Measurements from ENCODE around the gene WHAMM. TPM values are rescaled to one million over a fixed set of nuclear protein-coding genes. Genes with fewer than 3 reads are reported as not detected.
A peak's percentile ranks its signal among the peaks of the same experiment; 100 is the strongest.

Gene WHAMM
- total RNA-seq, 2 experiments from 2014 or later: 11.2 to 12.5 TPM

GRCh38 chr15:82829234-82829633 lies 19.8 kb downstream of the WHAMM start:
- H3K4me3 Mint-ChIP-seq: no peak overlapping the region
- peaks cover 27% of the 10 kb centered on the region for H3K4me1 Mint-ChIP-seq (ENCODE audit: low read depth)
- no peak overlapping the region for H3K27ac Mint-ChIP-seq
- POLR2A ChIA-PET: no interaction called here
- H3K27me3 Mint-ChIP-seq (ENCODE audit: low read depth): no peaks in the 10 kb centered on the region
- H3K36me3 Mint-ChIP-seq (ENCODE audit: low read depth): peaks cover 69% of the 10 kb centered on the region
- no peak for ATAC-seq
- no peak for DNase-seq
- CTCF ChIA-PET: interaction anchor here (2.1 kb wide), 1 partner anchor 171 kb away, joined by 5 read pairs; no protein-coding TSS in a partner anchor
- no peaks in the 10 kb centered on the region for H3K9me3 Mint-ChIP-seq (ENCODE audit: insufficient read depth)

- Mint-ChIP-seq H3K27ac (no peak overlapping the region), H3K4me1 (ENCODE audit: low read depth) (peaks cover 27% of the 10 kb centered on the region), H3K27me3 (ENCODE audit: low read depth) (no peaks in the 10 kb centered on the region), H3K36me3 (ENCODE audit: low read depth) (peaks cover 78% of the 10 kb centered on the region), H3K9me3 (ENCODE audit: insufficient read depth) (no peaks in the 10 kb centered on the region), H3K4me3 (no peak overlapping the region)
- POLR2A ChIA-PET: no interaction called here
- ATAC-seq: no peak
- no peak for DNase-seq
- CTCF ChIA-PET: interaction anchor here (0.7 to 2.1 kb wide), 2 partner anchors 17 to 170 kb away, joined by 3 to 5 read pairs; no protein-coding TSS in a partner anchor
Observed at GRCh38 chr15:82830427-82831173, 21.2 kb downstream of the WHAMM start.

GRCh38 chr15:82831894-82832600 lies 22.6 kb downstream of the WHAMM start:
- Mint-ChIP-seq H3K4me1 (ENCODE audit: low read depth) (peaks cover 27% of the 10 kb centered on the region), H3K36me3 (ENCODE audit: low read depth) (peaks cover 80% of the 10 kb centered on the region), H3K27me3 (ENCODE audit: low read depth) (no peaks in the 10 kb centered on the region), H3K4me3 (peak overlapping the region; percentile 12), H3K9me3 (ENCODE audit: insufficient read depth) (no peaks in the 10 kb centered on the region), H3K27ac (peak overlapping the region; percentile 86)
- no peak for DNase-seq
- ATAC-seq: no peak
- ChIA-PET CTCF (interaction anchor here (1.2 to 2.1 kb wide), 4 partner anchors 16 to 178 kb away, joined by 3 to 18 read pairs (median 12); no protein-coding TSS in a partner anchor), POLR2A (interaction anchor here (0.7 to 1.5 kb wide), 4 partner anchors 21 to 291 kb away, joined by 3 to 12 read pairs (median 4); partner anchors contain the start of gene BTBD1)

- CTCF ChIA-PET: interaction anchor here (0.5 to 2.1 kb wide), 7 partner anchors 16 to 177 kb away, joined by 3 to 18 read pairs (median 7); partner anchors contain the start of gene RAMAC
- Mint-ChIP-seq H3K27ac (peak overlapping the region; percentile 86), H3K4me3 (peak overlapping the region; percentile 12), H3K36me3 (ENCODE audit: low read depth) (peaks cover 86% of the 10 kb centered on the region), H3K9me3 (ENCODE audit: insufficient read depth) (no peaks in the 10 kb centered on the region), H3K4me1 (ENCODE audit: low read depth) (peaks cover 27% of the 10 kb centered on the region), H3K27me3 (ENCODE audit: low read depth) (no peaks in the 10 kb centered on the region)
- peak; percentile 55 for ATAC-seq
- peak; percentile 38 for DNase-seq
- POLR2A ChIA-PET: interaction anchor here (0.6 to 1.5 kb wide), 5 partner anchors 22 to 311 kb away, joined by 3 to 12 read pairs (median 4); partner anchors contain the start of gene BTBD1
Observed at GRCh38 chr15:82832601-82833361, 23.4 kb downstream of the WHAMM start.

GRCh38 chr15:82833362-82833682 lies 23.9 kb downstream of the WHAMM start:
- Mint-ChIP-seq H3K9me3 (ENCODE audit: insufficient read depth) (no peaks in the 10 kb centered on the region), H3K4me3 (no peak overlapping the region), H3K27me3 (ENCODE audit: low read depth) (no peaks in the 10 kb centered on the region), H3K27ac (peak overlapping the region; percentile 86), H3K4me1 (ENCODE audit: low read depth) (peaks cover 27% of the 10 kb centered on the region), H3K36me3 (ENCODE audit: low read depth) (peaks cover 86% of the 10 kb centered on the region)
- ChIA-PET CTCF (interaction anchor here (1.0 to 2.1 kb wide), 5 partner anchors 15 to 177 kb away, joined by 3 to 18 read pairs (median 10); no protein-coding TSS in a partner anchor), POLR2A (interaction anchor here (0.6 to 1.5 kb wide), 2 partner anchors 23 to 310 kb away, joined by 4 to 12 read pairs; no protein-coding TSS in a partner anchor)
- DNase-seq: peak; percentile 17
- no peak for ATAC-seq

- Mint-ChIP-seq H3K27me3 (ENCODE audit: low read depth) (no peaks in the 10 kb centered on the region), H3K36me3 (ENCODE audit: low read depth) (peaks cover 78% of the 10 kb centered on the region), H3K9me3 (ENCODE audit: insufficient read depth) (no peaks in the 10 kb centered on the region), H3K4me1 (ENCODE audit: low read depth) (peaks cover 27% of the 10 kb centered on the region), H3K4me3 (no peak overlapping the region), H3K27ac (no peak overlapping the region)
- DNase-seq (peak; percentile 4), ATAC-seq (no peak)
- ChIA-PET POLR2A (no interaction called here), CTCF (no interaction called here)
Observed at GRCh38 chr15:82835391-82835917, 26.0 kb downstream of the WHAMM start.

GRCh38 chr15:82838096-82838735 lies 28.8 kb downstream of the WHAMM start:
- no peak overlapping the region for H3K27ac Mint-ChIP-seq
- POLR2A ChIA-PET: interaction anchor here (0.7 to 1.5 kb wide), 2 partner anchors 12 to 28 kb away, joined by 4 to 5 read pairs; no protein-coding TSS in a partner anchor
- no peak for ATAC-seq
- H3K36me3 Mint-ChIP-seq (ENCODE audit: low read depth): peaks cover 56% of the 10 kb centered on the region
- H3K9me3 Mint-ChIP-seq (ENCODE audit: insufficient read depth): no peaks in the 10 kb centered on the region
- H3K4me1 Mint-ChIP-seq (ENCODE audit: low read depth): peaks cover 2% of the 10 kb centered on the region
- no peak for DNase-seq
- H3K4me3 Mint-ChIP-seq: no peak overlapping the region
- H3K27me3 Mint-ChIP-seq (ENCODE audit: low read depth): no peaks in the 10 kb centered on the region
- CTCF ChIA-PET: interaction anchor here (2.0 kb wide), 1 partner anchor 11 kb away, joined by 10 read pairs; no protein-coding TSS in a partner anchor

GRCh38 chr15:82839136-82839535 lies 29.7 kb downstream of the WHAMM start:
- H3K36me3 Mint-ChIP-seq (ENCODE audit: low read depth): peaks cover 50% of the 10 kb centered on the region
- POLR2A ChIA-PET: interaction anchor here (1.5 kb wide), 1 partner anchor 29 kb away, joined by 5 read pairs; no protein-coding TSS in a partner anchor
- DNase-seq: no peak
- no peaks in the 10 kb centered on the region for H3K9me3 Mint-ChIP-seq (ENCODE audit: insufficient read depth)
- ATAC-seq: no peak
- CTCF ChIA-PET: interaction anchor here (2.0 kb wide), 1 partner anchor 10 kb away, joined by 10 read pairs; no protein-coding TSS in a partner anchor
- H3K4me3 Mint-ChIP-seq: no peak overlapping the region
- no peaks in the 10 kb centered on the region for H3K27me3 Mint-ChIP-seq (ENCODE audit: low read depth)
- H3K27ac Mint-ChIP-seq: no peak overlapping the region
- no peaks in the 10 kb centered on the region for H3K4me1 Mint-ChIP-seq (ENCODE audit: low read depth)

GRCh38 chr15:82840166-82840565 lies 30.7 kb downstream of the WHAMM start:
- DNase-seq (no peak), ATAC-seq (no peak)
- Mint-ChIP-seq H3K27me3 (ENCODE audit: low read depth) (peaks cover 6% of the 10 kb centered on the region), H3K9me3 (ENCODE audit: insufficient read depth) (no peaks in the 10 kb centered on the region), H3K4me1 (ENCODE audit: low read depth) (peaks cover 5% of the 10 kb centered on the region), H3K27ac (no peak overlapping the region), H3K36me3 (ENCODE audit: low read depth) (peaks cover 42% of the 10 kb centered on the region), H3K4me3 (no peak overlapping the region)
- POLR2A ChIA-PET: no interaction called here
- CTCF ChIA-PET: interaction anchor here (1.3 kb wide), 1 partner anchor 9 kb away, joined by 3 read pairs; no protein-coding TSS in a partner anchor

GRCh38 chr15:82843566-82843965 lies 34.1 kb downstream of the WHAMM start:
- peaks cover 6% of the 10 kb centered on the region for H3K27me3 Mint-ChIP-seq (ENCODE audit: low read depth)

GRCh38 chr15:82845686-82846085 lies 36.3 kb downstream of the WHAMM start:
- peak; percentile 12 for DNase-seq
- peaks cover 6% of the 10 kb centered on the region for H3K36me3 Mint-ChIP-seq (ENCODE audit: low read depth)
- CTCF ChIA-PET: no interaction called here
- H3K4me3 Mint-ChIP-seq: no peak overlapping the region
- POLR2A ChIA-PET: no interaction called here
- H3K27ac Mint-ChIP-seq: no peak overlapping the region
- H3K27me3 Mint-ChIP-seq (ENCODE audit: low read depth): peaks cover 6% of the 10 kb centered on the region
- no peak for ATAC-seq
- peaks cover 19% of the 10 kb centered on the region for H3K4me1 Mint-ChIP-seq (ENCODE audit: low read depth)
- H3K9me3 Mint-ChIP-seq (ENCODE audit: insufficient read depth): no peaks in the 10 kb centered on the region

More at GRCh38 chr15:82843566-82843965, 34.1 kb downstream of the WHAMM start:
- ChIA-PET POLR2A (no interaction called here), CTCF (no interaction called here)
- Mint-ChIP-seq H3K4me3 (no peak overlapping the region), H3K36me3 (ENCODE audit: low read depth) (peaks cover 12% of the 10 kb centered on the region), H3K4me1 (ENCODE audit: low read depth) (peaks cover 9% of the 10 kb centered on the region), H3K27ac (no peak overlapping the region), H3K9me3 (ENCODE audit: insufficient read depth) (no peaks in the 10 kb centered on the region)
- ATAC-seq (no peak), DNase-seq (no peak)
